ENCODE measurements around the gene MFSD2B.

GRCh38 chr2:24058564-24059271 is 48.8 kb downstream of the MFSD2B start:
- TF ChIP-seq CTCF (IDR thresholded peaks at IDR 0.05) (no peak), POLR2A (IDR thresholded peaks at IDR 0.05) (no peak), POLR2AphosphoS5 (IDR thresholded peaks at IDR 0.05) (no peak)

All from prostate gland (tissue), 2 donors.